CD4-positive, alpha-beta T cell (primary cell): ENCODE data around the gene FBN1. TPM values are rescaled to one million over a fixed set of nuclear protein-coding genes. Genes with fewer than 3 reads are reported as not detected.

Experiments used
- ATAC-seq: fragments of 200-7000 bp; cut with Tn5 transposase; one replicate; pipeline ENCODE4 v1.10.0; 2022; ENCODE audit warnings: mild to moderate bottlenecking; ENCODE audit not compliant: poor library complexity
- CTCF ChIA-PET: fragments of 350-600 bp; sonication (Branson Sonifier 250); formaldehyde crosslinking; loops from one replicate; lab custom pipeline; 2021; ENCODE audit warnings: antibody characterized with exemption, inconsistent platforms; lab: Charles Lee
- POLR2A ChIA-PET: fragments of 350-600 bp; sonication (Branson Sonifier 250); formaldehyde crosslinking; loops from one replicate; lab custom pipeline; 2021; ENCODE audit warnings: antibody characterized with exemption, inconsistent platforms; lab: Charles Lee
- DNase-seq, 14 experiments: peaks; one replicate each; pipeline ENCODE4 v3.0.0-alpha.2; 2013 to 2020; ENCODE audit warnings: mixed read lengths in 2 of 14
- H3K27ac ChIP-seq, 2 donors: one replicate each; pipeline versions ENCODE4 v1.5.1 to v1.7.0; 2013; ENCODE audit warnings: low read length in 2 of 2, low read depth in 1 of 2, mild to moderate bottlenecking in 1 of 2
- H3K27me3 ChIP-seq, 2 experiments: 1 replicate in 1 of 2; 2 replicates in 1 of 2; pipeline versions ENCODE4 v1.6.1 to v1.7.0; 2013; ENCODE audit warnings: low read length in 2 of 2, control low read depth in 1 of 2, mild to moderate bottlenecking in 1 of 2, moderate library complexity in 1 of 2; ENCODE audit not compliant: insufficient read depth in 2 of 2, control insufficient read depth in 1 of 2
- H3K36me3 ChIP-seq: one replicate; pipeline ENCODE4 v1.6.1; 2013; ENCODE audit warnings: low read length, control low read depth; ENCODE audit not compliant: insufficient read depth
- H3K4me1 ChIP-seq: one replicate; pipeline ENCODE4 v1.6.1; 2013; ENCODE audit warnings: low read length, control low read depth; ENCODE audit not compliant: insufficient read depth
- H3K4me3 ChIP-seq: one replicate; pipeline ENCODE4 v1.5.1; 2013; ENCODE audit warnings: mild to moderate bottlenecking, low read length, moderate library complexity
- H3K9me3 ChIP-seq, 2 experiments: 1 replicate in 1 of 2; 2 replicates in 1 of 2; pipeline versions ENCODE4 v1.6.1 to v1.7.0; 2013; ENCODE audit warnings: low read length in 2 of 2, mild to moderate bottlenecking in 2 of 2, control low read depth in 1 of 2, moderate library complexity in 1 of 2; ENCODE audit not compliant: control insufficient read depth in 1 of 2, insufficient read depth in 1 of 2
- H3K27ac Mint-ChIP-seq: one replicate; pipeline ENCODE4 v1.8.0; 2020; ENCODE audit warnings: mixed read lengths
- H3K27me3 Mint-ChIP-seq: one replicate; pipeline ENCODE4 v1.8.0; 2021; ENCODE audit warnings: mixed read lengths
- H3K36me3 Mint-ChIP-seq: one replicate; pipeline ENCODE4 v1.8.0; 2021; ENCODE audit warnings: low read depth, mixed read lengths
- H3K4me1 Mint-ChIP-seq: one replicate; pipeline ENCODE4 v1.8.0; 2021; ENCODE audit warnings: low read depth, mixed read lengths
- H3K4me3 Mint-ChIP-seq: one replicate; pipeline ENCODE4 v1.8.0; 2020; ENCODE audit warnings: mild to moderate bottlenecking, mixed read lengths
- H3K9me3 Mint-ChIP-seq: one replicate; pipeline ENCODE4 v1.8.0; 2020; ENCODE audit warnings: mixed read lengths
- intact Hi-C, 2 experiments: fragments of 100-400 bp; cut with DNase I in 1 of 2; cut with micrococcal nuclease in 1 of 2; formaldehyde crosslinking; loops; one replicate each; pipeline versions ENCODE4 v1.15.1 to v1.9.0; 2023 to 2025; cut with DNase I, micrococcal nuclease
- total RNA-seq, 174 experiments: library from RNA in 2 of 174; stranded (reverse) in 2 of 174; gene quantifications; one replicate each; pipeline ENCODE4 v1.2.3 and lab custom pipeline; 2021 to 2026
- TF ChIP-seq, protein P1 (sequence below): fragments of 200-600 bp; IDR thresholded peaks from one replicate; pipeline ENCODE4 v1.8.0; 2022; ENCODE audit warnings: antibody characterized with exemption, mild to moderate bottlenecking

The FBN1 gene
- total RNA-seq, 2 experiments from 2014 or later, result 0.11 to 0.25 TPM

DNA sequence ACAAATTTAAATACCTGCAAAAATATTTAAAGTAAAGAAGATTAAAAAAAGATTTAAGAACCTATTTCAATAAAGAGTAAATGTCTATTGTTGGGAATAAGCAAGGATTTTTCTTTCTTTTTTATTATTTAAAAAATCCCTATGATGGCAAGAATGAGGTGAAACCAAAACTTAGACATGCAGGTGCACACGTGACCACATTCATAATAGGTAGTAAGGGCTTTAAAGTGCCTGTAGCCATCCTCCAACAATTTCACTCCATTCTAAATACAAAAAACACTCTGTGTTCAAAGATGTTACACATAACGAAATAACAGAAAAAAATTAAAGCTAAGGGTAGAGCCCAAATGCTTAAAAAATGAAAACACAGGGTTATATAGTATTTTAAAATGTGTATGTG is 74.0 kb downstream of the FBN1 start:
- ATAC-seq (no peak), DNase-seq (no peak)
- Mint-ChIP-seq H3K4me1 (no peaks in the 10 kb centered on the region), H3K36me3 (no peaks in the 10 kb centered on the region), H3K27ac (no peak overlapping the region), H3K9me3 (no peaks in the 10 kb centered on the region), H3K4me3 (no peak overlapping the region), H3K27me3 (no peaks in the 10 kb centered on the region)
- Histone ChIP-seq H3K27ac (no peak overlapping the region), H3K4me3 (no peak overlapping the region), H3K4me1 (no peaks in the 10 kb centered on the region), H3K9me3 (no peaks in the 10 kb centered on the region), H3K27me3 (no peaks in the 10 kb centered on the region), H3K36me3 (no peaks in the 10 kb centered on the region)
- ChIA-PET POLR2A (no interaction called here), CTCF (no interaction called here)
- TF ChIP-seq, protein P1, sequence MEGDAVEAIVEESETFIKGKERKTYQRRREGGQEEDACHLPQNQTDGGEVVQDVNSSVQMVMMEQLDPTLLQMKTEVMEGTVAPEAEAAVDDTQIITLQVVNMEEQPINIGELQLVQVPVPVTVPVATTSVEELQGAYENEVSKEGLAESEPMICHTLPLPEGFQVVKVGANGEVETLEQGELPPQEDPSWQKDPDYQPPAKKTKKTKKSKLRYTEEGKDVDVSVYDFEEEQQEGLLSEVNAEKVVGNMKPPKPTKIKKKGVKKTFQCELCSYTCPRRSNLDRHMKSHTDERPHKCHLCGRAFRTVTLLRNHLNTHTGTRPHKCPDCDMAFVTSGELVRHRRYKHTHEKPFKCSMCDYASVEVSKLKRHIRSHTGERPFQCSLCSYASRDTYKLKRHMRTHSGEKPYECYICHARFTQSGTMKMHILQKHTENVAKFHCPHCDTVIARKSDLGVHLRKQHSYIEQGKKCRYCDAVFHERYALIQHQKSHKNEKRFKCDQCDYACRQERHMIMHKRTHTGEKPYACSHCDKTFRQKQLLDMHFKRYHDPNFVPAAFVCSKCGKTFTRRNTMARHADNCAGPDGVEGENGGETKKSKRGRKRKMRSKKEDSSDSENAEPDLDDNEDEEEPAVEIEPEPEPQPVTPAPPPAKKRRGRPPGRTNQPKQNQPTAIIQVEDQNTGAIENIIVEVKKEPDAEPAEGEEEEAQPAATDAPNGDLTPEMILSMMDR, result no peak
- intact Hi-C loops, result no loop called here

DNA sequence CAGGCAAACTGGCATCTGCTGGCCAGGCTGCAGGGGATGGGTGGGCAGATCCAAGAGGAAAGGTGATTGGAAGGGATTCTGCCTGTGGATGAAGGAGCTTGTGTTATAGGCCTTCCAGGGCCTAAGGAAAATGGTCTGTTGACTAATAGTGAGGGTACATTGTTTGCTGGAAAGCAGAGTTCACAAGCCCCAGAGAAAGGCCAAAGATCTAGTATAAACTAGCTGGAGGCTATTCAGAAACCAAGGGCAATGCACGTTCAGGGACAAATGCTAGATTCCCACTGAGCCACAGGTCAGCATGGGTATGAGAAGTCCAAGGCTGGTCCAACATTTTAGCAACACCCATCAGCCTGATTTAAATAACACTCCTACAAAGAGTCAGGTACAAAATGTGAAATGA is 74.7 kb downstream of the FBN1 start:
- POLR2A ChIA-PET, result no interaction called here
- TF ChIP-seq, protein P1, result no peak
- no peaks in the 10 kb centered on the region for H3K4me1 Mint-ChIP-seq

DNA sequence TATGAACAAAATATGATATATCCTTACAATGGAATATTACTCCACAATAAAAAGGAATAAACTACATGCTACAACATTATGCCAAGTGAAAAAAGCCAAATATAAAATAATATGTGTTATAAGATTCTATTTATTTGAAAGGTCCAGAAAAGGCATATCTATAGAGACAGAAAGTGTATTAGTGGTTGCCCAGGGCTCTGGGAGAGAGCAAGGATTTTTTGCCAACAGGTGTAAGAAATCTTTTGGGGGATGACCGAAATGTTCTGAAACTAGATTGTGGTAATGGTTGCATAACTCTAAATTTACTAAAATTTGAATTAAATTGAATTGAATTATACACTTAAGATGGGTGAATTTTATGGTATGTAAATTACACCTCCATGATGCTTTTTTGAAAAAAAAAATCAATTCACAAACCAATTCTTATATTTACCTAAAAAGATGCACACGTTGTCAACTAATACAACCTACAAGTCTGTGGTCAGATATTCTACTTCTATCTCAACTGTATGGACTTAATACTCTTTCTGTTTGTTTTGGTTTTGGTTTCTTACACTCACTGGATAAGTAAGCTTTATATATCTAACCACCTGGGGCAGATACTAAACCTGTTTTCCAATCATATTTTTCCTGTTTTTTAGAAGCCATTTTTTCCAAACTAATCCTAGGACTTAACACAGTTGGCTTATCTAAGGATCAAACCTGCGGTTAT is 75.8 kb downstream of the FBN1 start:
- H3K27ac ChIP-seq, result no peak overlapping the region
- Mint-ChIP-seq H3K9me3 (no peaks in the 10 kb centered on the region), H3K4me1 (no peaks in the 10 kb centered on the region), H3K27ac (no peak overlapping the region), H3K4me3 (no peak overlapping the region), H3K36me3 (no peaks in the 10 kb centered on the region), H3K27me3 (no peaks in the 10 kb centered on the region)
- no peaks in the 10 kb centered on the region for H3K4me1 ChIP-seq
- ChIA-PET POLR2A (no interaction called here), CTCF (no interaction called here)
- H3K27me3 ChIP-seq, result no peaks in the 10 kb centered on the region
- DNase-seq (no peak), ATAC-seq (no peak)
- TF ChIP-seq, protein P1, result no peak
- H3K9me3 ChIP-seq, result no peaks in the 10 kb centered on the region
- intact Hi-C loops, result no loop called here
- no peaks in the 10 kb centered on the region for H3K36me3 ChIP-seq
- no peak overlapping the region for H3K4me3 ChIP-seq

More for the DNA sequence above, 74.7 kb downstream of the FBN1 start:
- H3K9me3 Mint-ChIP-seq, result no peaks in the 10 kb centered on the region
- H3K27me3 Mint-ChIP-seq, result no peaks in the 10 kb centered on the region
- H3K36me3 Mint-ChIP-seq, result no peaks in the 10 kb centered on the region
- H3K4me3 Mint-ChIP-seq, result no peak overlapping the region
- Histone ChIP-seq H3K27me3 (no peaks in the 10 kb centered on the region), H3K4me3 (no peak overlapping the region), H3K27ac (no peak overlapping the region), H3K4me1 (no peaks in the 10 kb centered on the region), H3K36me3 (no peaks in the 10 kb centered on the region), H3K9me3 (no peaks in the 10 kb centered on the region)
- DNase-seq (no peak), ATAC-seq (no peak)
- H3K27ac Mint-ChIP-seq, result no peak overlapping the region
- CTCF ChIA-PET, result no interaction called here
- intact Hi-C loops, result no loop called here
